GM23338 (cell line): ENCODE results near the gene COA8. TPM values are rescaled to one million over a fixed set of nuclear protein-coding genes. Genes with fewer than 3 reads are reported as not detected.

ENCODE experiments used
- ATAC-seq: fragments of 200-7000 bp; cut with Tn5 transposase; 3 replicates; pipeline ENCODE4 v1.9.1; 2020
- DNase-seq: peaks from one replicate; pipeline ENCODE4 v3.0.0-alpha.2; 2015; ENCODE audit warnings: low spot score
- H2AFZ ChIP-seq: fragments of 200-600 bp; sonication (generic); 2 replicates; pipeline ENCODE4 v1.8.0; 2016; ENCODE audit warnings: antibody characterized with exemption, mild to moderate bottlenecking, moderate library complexity
- H3F3A ChIP-seq: fragments of 200-600 bp; sonication (generic); replicated peaks from 2 replicates; pipeline ENCODE4 v1.8.0; 2017; ENCODE audit warnings: antibody characterized with exemption, mixed run types, low read depth
- H3K27ac ChIP-seq: fragments of 200-600 bp; sonication (generic); 2 replicates; pipeline ENCODE4 v1.6.1; 2016; ENCODE audit warnings: low read depth
- H3K27me3 ChIP-seq: fragments of 200-600 bp; sonication (generic); 2 replicates; pipeline ENCODE4 v1.8.0; 2016; ENCODE audit warnings: mild to moderate bottlenecking, mixed run types, moderate library complexity; ENCODE audit not compliant: insufficient read depth
- H3K36me3 ChIP-seq: fragments of 200-600 bp; sonication (generic); 2 replicates; pipeline ENCODE4 v1.8.0; 2016; ENCODE audit warnings: mild to moderate bottlenecking; ENCODE audit not compliant: insufficient read depth
- H3K4me1 ChIP-seq: fragments of 200-600 bp; sonication (generic); 2 replicates; pipeline ENCODE4 v1.8.0; 2016; ENCODE audit warnings: mild to moderate bottlenecking, moderate library complexity; ENCODE audit not compliant: insufficient read depth
- H3K4me2 ChIP-seq: fragments of 200-600 bp; sonication (generic); 2 replicates; pipeline ENCODE4 v1.7.1; 2017; ENCODE audit warnings: mixed run types
- H3K4me3 ChIP-seq: fragments of 200-600 bp; sonication (generic); 2 replicates; pipeline ENCODE4 v1.6.1; 2016; ENCODE audit warnings: mixed run types
- H3K79me2 ChIP-seq: fragments of 200-600 bp; sonication (generic); replicated peaks from 2 replicates; pipeline ENCODE4 v1.8.0; 2017; ENCODE audit warnings: mild to moderate bottlenecking; ENCODE audit not compliant: insufficient read depth
- H3K9me2 ChIP-seq: fragments of 200-600 bp; sonication (generic); 2 replicates; pipeline ENCODE4 v1.8.0; 2017; ENCODE audit not compliant: insufficient read depth
- H4K20me1 ChIP-seq: fragments of 200-600 bp; sonication (generic); replicated peaks from 2 replicates; pipeline ENCODE4 v1.8.0; 2017; ENCODE audit warnings: mild to moderate bottlenecking; ENCODE audit not compliant: insufficient read depth
- H3K27ac Mint-ChIP-seq: 2 replicates; pipeline ENCODE4 v1.8.0; 2020; ENCODE audit warnings: inconsistent platforms, mild to moderate bottlenecking, moderate library complexity, mixed read lengths
- H3K27me3 Mint-ChIP-seq: 3 replicates; pipeline ENCODE4 v1.8.0; 2022; ENCODE audit warnings: low read depth, mild to moderate bottlenecking, moderate library complexity, mixed read lengths, inconsistent platforms; ENCODE audit not compliant: insufficient read depth, poor library complexity
- H3K36me3 Mint-ChIP-seq: 3 replicates; pipeline ENCODE4 v1.8.0; 2021; ENCODE audit warnings: low read depth, mild to moderate bottlenecking, inconsistent platforms, moderate library complexity, mixed read lengths
- H3K4me1 Mint-ChIP-seq: 3 replicates; pipeline ENCODE4 v1.8.0; 2020; ENCODE audit warnings: mild to moderate bottlenecking, inconsistent platforms, mixed read lengths
- H3K4me3 Mint-ChIP-seq: 3 replicates; pipeline ENCODE4 v1.8.0; 2021; ENCODE audit warnings: moderate library complexity, mild to moderate bottlenecking, inconsistent platforms, mixed read lengths
- H3K9me3 Mint-ChIP-seq: 3 replicates; pipeline ENCODE4 v1.8.0; 2020; ENCODE audit warnings: moderate library complexity, mild to moderate bottlenecking, inconsistent platforms, mixed read lengths
- CREB1 ChIP-seq: fragments of 250-450 bp; sonication (Bioruptor Pico); IDR thresholded peaks from 2 replicates; pipeline ENCODE4 v1.5.0; 2020; ENCODE audit warnings: low read depth, mild to moderate bottlenecking, moderate library complexity
- CTCF ChIP-seq, 2 experiments: fragments of 200-600 bp in 1 of 2; sonication (generic) in 1 of 2; conservative IDR thresholded peaks; 2 replicates each; pipeline versions ENCODE4 v1.5.1 to v1.6.1; 2016 to 2017; ENCODE audit warnings: antibody characterized with exemption in 2 of 2, low read depth in 2 of 2, mild to moderate bottlenecking in 2 of 2, moderate library complexity in 1 of 2
- ETS1 ChIP-seq: IDR thresholded peaks from 2 replicates; pipeline ENCODE4 v1.6.1; 2016; ENCODE audit warnings: antibody characterized with exemption
- EZH2 ChIP-seq: fragments of 200-600 bp; sonication (generic); IDR thresholded peaks from one replicate; pipeline ENCODE4 v1.8.0; 2017; ENCODE audit warnings: antibody characterized with exemption, mild to moderate bottlenecking, low read depth; ENCODE audit not compliant: unreplicated experiment
- EZH2phosphoT487 ChIP-seq: fragments of 200-600 bp; sonication (generic); IDR thresholded peaks from one replicate; pipeline ENCODE4 v1.8.1; 2018; ENCODE audit warnings: antibody characterized with exemption; ENCODE audit not compliant: unreplicated experiment
- NANOG ChIP-seq: IDR thresholded peaks from 2 replicates; pipeline ENCODE4 v1.6.1; 2016; ENCODE audit warnings: antibody characterized with exemption, borderline replicate concordance
- POLR2AphosphoS5 ChIP-seq: IDR thresholded peaks from 2 replicates; pipeline ENCODE4 v1.6.1; 2016; ENCODE audit warnings: antibody characterized with exemption, low read depth
- REST ChIP-seq: IDR thresholded peaks from one replicate; pipeline ENCODE4 v1.6.1; 2018; ENCODE audit warnings: antibody characterized with exemption; ENCODE audit not compliant: unreplicated experiment
- STAT1 ChIP-seq: IDR thresholded peaks from one replicate; pipeline ENCODE4 v1.6.1; 2016; ENCODE audit warnings: antibody characterized with exemption; ENCODE audit not compliant: unreplicated experiment
- polyA plus RNA-seq: library from polyadenylated mRNA; unstranded; fragments of >200 nt; fragmentation: Nextera tagmentation; extraction: Ambion mirVana; gene quantifications from 2 replicates; pipeline ENCODE4 v1.2.1, GENCODE V29; 2016
- total RNA-seq: library from RNA; depleted of rRNA; stranded (reverse); fragments of >200 nt; shearing (Covaris generic); gene quantifications from 2 replicates; pipeline ENCODE4 v1.2.3, GENCODE V29; 2014

COA8 gene
- total and polyA plus RNA-seq, 2 experiments from 2014 or later: 61.3 to 130 TPM

- Histone ChIP-seq H4K20me1 (no peaks in the 10 kb centered on the region), H3F3A (0 out of 2 replicates have a peak, but pooled peaks cover 3% of the 10 kb centered on the region), H3K36me3 (no peaks in the 10 kb centered on the region), H3K4me1 (peaks cover 18% of the 10 kb centered on the region), H3K27ac (no peak overlapping the region), H3K79me2 (no peaks in the 10 kb centered on the region), H2AFZ (no peak overlapping the region), H3K9me2 (no peaks in the 10 kb centered on the region), H3K27me3 (no peaks in the 10 kb centered on the region; the same call in 1 of the 2 replicates), H3K4me2 (no peak overlapping the region), H3K4me3 (no peak overlapping the region)
- ATAC-seq (no peak), DNase-seq (no peak)
- Mint-ChIP-seq H3K4me1 (peaks cover 9% of the 10 kb centered on the region; the same call in 1 of the 3 replicates), H3K4me3 (no peak overlapping the region), H3K9me3 (no peaks in the 10 kb centered on the region), H3K27me3 (peaks cover 15% of the 10 kb centered on the region), H3K36me3 (no peaks in the 10 kb centered on the region), H3K27ac (no peak overlapping the region)
- TF ChIP-seq ETS1 (no peak), CTCF (conservative IDR thresholded peaks at IDR 0.05; ENCODE audit: low read depth in 2 of 2) (no peak), STAT1 (no peak), EZH2 (no peak), EZH2phosphoT487 (no peak), NANOG (no peak), CREB1 (no peak), POLR2AphosphoS5 (no peak), REST (no peak)
Measured at GRCh38 chr14:103545219-103545914, 17.4 kb upstream of the COA8 start.
